ENCODE measurements around the gene RPL29.

GRCh38 chr3:51960386-51960785, 35.3 kb downstream of the RPL29 start:
- no peak for TF ChIP-seq CTCF (IDR thresholded peaks at IDR 0.05)
- TF ChIP-seq POLR2A (IDR thresholded peaks at IDR 0.05): no peak

All from suprapubic skin (tissue), 3 donors.